H1 (cell line): ENCODE results near the gene RNF26. TPM values are rescaled to one million over a fixed set of nuclear protein-coding genes. Genes with fewer than 3 reads are reported as not detected.

Experiments used
- CTCF ChIA-PET: fragments of 300-600 bp; sonication (Branson Sonifier 250); formaldehyde crosslinking; loops from one replicate; lab custom pipeline; 2021; ENCODE audit not compliant: partially characterized antibody; lab: Charles Lee
- POLR2A ChIA-PET: fragments of 300-600 bp; sonication (Branson Sonifier 250); formaldehyde crosslinking; loops from one replicate; lab custom pipeline; 2021; ENCODE audit warnings: inconsistent platforms; ENCODE audit not compliant: partially characterized antibody; lab: Charles Lee
- DNase-seq, 2 experiments: peaks; one replicate each; pipeline versions ENCODE4 v3.0.0 to v3.0.0-alpha.2; 2010 to 2022; ENCODE audit warnings: low spot score in 2 of 2, low read depth in 1 of 2, mixed read lengths in 1 of 2
- FAIRE-seq: peaks from 2 replicates; lab custom pipeline; 2011; peaks lifted over from hg19 to GRCh38; lab: Jason Lieb, UNC
- H2AFZ ChIP-seq: 2 replicates; pipeline ENCODE4 v1.8.1; 2012; ENCODE audit warnings: low read length, inconsistent platforms
- H2AK5ac ChIP-seq: 2 replicates; pipeline ENCODE4 v1.6.1; 2013; ENCODE audit warnings: low read depth, low read length
- H2BK120ac ChIP-seq: replicated peaks from 2 replicates; pipeline ENCODE3; 2013; ENCODE audit warnings: low read depth, low read length, inconsistent platforms
- H2BK12ac ChIP-seq: 2 replicates; pipeline ENCODE4 v1.6.1; 2013; ENCODE audit warnings: low read depth, low read length
- H2BK15ac ChIP-seq: 2 replicates; pipeline ENCODE4 v1.6.1; 2013; ENCODE audit warnings: low read length
- H2BK20ac ChIP-seq: 2 replicates; pipeline ENCODE4 v1.6.1; 2013; ENCODE audit warnings: low read length
- H2BK5ac ChIP-seq: 2 replicates; pipeline ENCODE4 v1.6.1; 2013; ENCODE audit warnings: low read depth, low read length
- H3K14ac ChIP-seq: 2 replicates; pipeline ENCODE4 v1.6.1; 2013; ENCODE audit warnings: inconsistent platforms; ENCODE audit not compliant: insufficient read length
- H3K18ac ChIP-seq: 2 replicates; pipeline ENCODE4 v1.6.1; 2013; ENCODE audit warnings: low read length; ENCODE audit errors: extremely low read depth
- H3K23ac ChIP-seq: 2 replicates; pipeline ENCODE4 v1.6.1; 2013; ENCODE audit warnings: inconsistent platforms; ENCODE audit not compliant: insufficient read length
- H3K23me2 ChIP-seq: 2 replicates; pipeline ENCODE4 v1.6.1; 2013; ENCODE audit warnings: low read depth, low read length
- H3K27ac ChIP-seq: 2 replicates; pipeline ENCODE4 v1.6.1; 2011; ENCODE audit warnings: low read depth, low read length, inconsistent platforms
- H3K27me3 ChIP-seq, 4 experiments: replicated peaks in 1 of 4; 1 replicate in 1 of 4; 2 replicates in 3 of 4; pipeline versions ENCODE4 v1.6.1 to v1.8.1; 2011 to 2013; ENCODE audit warnings: low read length in 3 of 4, mild to moderate bottlenecking in 3 of 4, inconsistent platforms in 2 of 4, mixed read lengths in 2 of 4, moderate library complexity in 1 of 4; ENCODE audit not compliant: control insufficient read depth in 3 of 4, insufficient read depth in 3 of 4; ENCODE audit errors: extremely low read depth in 1 of 4
- H3K36me3 ChIP-seq, 4 experiments: 2 replicates each; pipeline versions ENCODE4 v1.6.1 to v1.8.1; 2011 to 2013; ENCODE audit warnings: mild to moderate bottlenecking in 4 of 4, low read length in 3 of 4, moderate library complexity in 2 of 4, control low read depth in 1 of 4, inconsistent platforms in 1 of 4; ENCODE audit not compliant: insufficient read depth in 4 of 4, control insufficient read depth in 2 of 4
- H3K4ac ChIP-seq: replicated peaks from 2 replicates; pipeline ENCODE3; 2013; ENCODE audit warnings: low read length, low read depth, mixed read lengths, inconsistent platforms; ENCODE audit not compliant: insufficient read length
- H3K4me1 ChIP-seq, 4 experiments: replicated peaks in 1 of 4; 1 replicate in 1 of 4; 2 replicates in 3 of 4; pipeline versions ENCODE4 v1.6.1 to v1.8.1; 2011 to 2013; ENCODE audit warnings: low read length in 3 of 4, inconsistent platforms in 2 of 4, mixed read lengths in 1 of 4; ENCODE audit not compliant: insufficient read depth in 4 of 4, control insufficient read depth in 3 of 4
- H3K4me2 ChIP-seq, 2 experiments: 2 replicates each; pipeline versions ENCODE4 v1.6.1 to v1.8.1; 2011 to 2013; ENCODE audit warnings: low read depth in 2 of 2, low read length in 2 of 2, control low read depth in 1 of 2, inconsistent platforms in 1 of 2, mild to moderate bottlenecking in 1 of 2; ENCODE audit not compliant: insufficient read depth in 1 of 2
- H3K4me3 ChIP-seq, 4 experiments: fragments of 200-600, 300-600 bp in 1 of 4; sonication (generic), shearing (Covaris generic), sonication (Bioruptor Twin) in 1 of 4; 2 replicates each; pipeline versions ENCODE4 v1.5.1 to v1.8.1; 2011 to 2016; ENCODE audit warnings: low read length in 4 of 4, low read depth in 3 of 4, control low read depth in 2 of 4, inconsistent platforms in 2 of 4, mild to moderate bottlenecking in 2 of 4, mixed read lengths in 1 of 4, moderate library complexity in 1 of 4; ENCODE audit not compliant: insufficient read depth in 2 of 4; ENCODE audit errors: extremely low read depth in 1 of 4
- H3K56ac ChIP-seq: replicated peaks from 2 replicates; pipeline ENCODE3; 2013; ENCODE audit warnings: low read depth, mild to moderate bottlenecking, mixed read lengths, low read length, inconsistent platforms; ENCODE audit not compliant: insufficient read length
- H3K79me1 ChIP-seq: 2 replicates; pipeline ENCODE4 v1.6.1; 2013; ENCODE audit warnings: low read depth, low read length, control low read depth
- H3K79me2 ChIP-seq, 2 experiments: 2 replicates each; pipeline versions ENCODE4 v1.6.1 to v1.8.1; 2012 to 2013; ENCODE audit warnings: low read length in 2 of 2, mild to moderate bottlenecking in 2 of 2, inconsistent platforms in 1 of 2; ENCODE audit not compliant: insufficient read depth in 2 of 2, control insufficient read depth in 1 of 2
- H3K9ac ChIP-seq, 4 experiments: replicated peaks in 1 of 4; 1 replicate in 1 of 4; 2 replicates in 3 of 4; pipeline versions ENCODE4 v1.6.1 to v1.8.1; 2011 to 2013; ENCODE audit warnings: low read depth in 3 of 4, low read length in 3 of 4, control low read depth in 2 of 4, mild to moderate bottlenecking in 2 of 4, moderate library complexity in 2 of 4, inconsistent platforms in 1 of 4; ENCODE audit errors: extremely low read depth in 1 of 4
- H3K9me3 ChIP-seq, 2 experiments: 2 replicates each; pipeline versions ENCODE4 v1.6.1 to v1.8.1; 2012 to 2013; ENCODE audit warnings: mild to moderate bottlenecking in 2 of 2, moderate library complexity in 2 of 2, control low read depth in 1 of 2, inconsistent platforms in 1 of 2, low read depth in 1 of 2, low read length in 1 of 2, mixed read lengths in 1 of 2; ENCODE audit not compliant: insufficient read depth in 2 of 2
- H4K20me1 ChIP-seq, 2 experiments: replicated peaks in 1 of 2; 2 replicates each; pipeline versions ENCODE3 to v1.8.1; 2011 to 2013; ENCODE audit warnings: inconsistent platforms in 2 of 2, low read length in 2 of 2, mild to moderate bottlenecking in 1 of 2; ENCODE audit not compliant: insufficient read depth in 2 of 2, control insufficient read depth in 1 of 2
- H4K5ac ChIP-seq: 2 replicates; pipeline ENCODE4 v1.6.1; 2013; ENCODE audit warnings: low read length, low read depth, mixed read lengths, inconsistent platforms; ENCODE audit not compliant: insufficient read length
- H4K8ac ChIP-seq: 2 replicates; pipeline ENCODE4 v1.8.0; 2013; ENCODE audit warnings: mild to moderate bottlenecking, moderate library complexity, low read length, inconsistent platforms; ENCODE audit not compliant: insufficient read depth; ENCODE audit errors: extremely low read depth
- H4K91ac ChIP-seq: replicated peaks from 2 replicates; pipeline ENCODE3; 2013; ENCODE audit warnings: low read length, mixed read lengths, inconsistent platforms; ENCODE audit not compliant: insufficient read length
- BCL11A ChIP-seq, 2 experiments: IDR thresholded peaks; one replicate each; pipeline ENCODE4 v1.6.1; 2011; ENCODE audit warnings: low read depth in 2 of 2, low read length in 2 of 2, mild to moderate bottlenecking in 2 of 2
- CHD2 ChIP-seq: IDR thresholded peaks from 2 replicates; pipeline ENCODE4 v1.6.1; 2012; ENCODE audit warnings: low read length, improper control_type of control experiment
- EZH2 ChIP-seq: fragments of 200-600 bp; sonication (generic); IDR thresholded peaks from 2 replicates; pipeline ENCODE4 v1.7.1; 2012; ENCODE audit warnings: low read depth, mild to moderate bottlenecking, moderate library complexity, low read length, inconsistent platforms; ENCODE audit not compliant: severe bottlenecking
- GABPA ChIP-seq: IDR thresholded peaks from 2 replicates; pipeline ENCODE4 v1.6.1; 2011; ENCODE audit warnings: mild to moderate bottlenecking, low read length, moderate library complexity, borderline replicate concordance; ENCODE audit not compliant: insufficient read depth
- GTF2F1 ChIP-seq: IDR thresholded peaks from 2 replicates; pipeline ENCODE4 v1.6.1; 2012; ENCODE audit warnings: low read depth, low read length, improper control_type of control experiment, borderline replicate concordance
- HDAC6 ChIP-seq: IDR thresholded peaks from one replicate; pipeline ENCODE4 v1.7.1; 2012; ENCODE audit warnings: low read depth, mild to moderate bottlenecking, inconsistent platforms, low read length, moderate library complexity
- KDM4A ChIP-seq: IDR thresholded peaks from one replicate; pipeline ENCODE4 v1.7.1; 2012; ENCODE audit warnings: low read depth, mild to moderate bottlenecking, moderate library complexity, low read length, inconsistent platforms; ENCODE audit not compliant: severe bottlenecking
- NRF1 ChIP-seq: IDR thresholded peaks from 2 replicates; pipeline ENCODE4 v1.6.1; 2011; ENCODE audit warnings: mild to moderate bottlenecking, low read depth, low read length, improper control_type of control experiment
- POLR2AphosphoS5 ChIP-seq: IDR thresholded peaks from 2 replicates; pipeline ENCODE4 v1.6.1; 2011; ENCODE audit warnings: low read depth, low read length
- RAD21 ChIP-seq, 2 experiments: IDR thresholded peaks in 1 of 2; conservative IDR thresholded peaks in 1 of 2; 2 replicates each; pipeline ENCODE4 v1.6.1; 2011; ENCODE audit warnings: low read depth in 2 of 2, low read length in 2 of 2, improper control_type of control experiment in 1 of 2, inconsistent platforms in 1 of 2, mild to moderate bottlenecking in 1 of 2, moderate library complexity in 1 of 2
- RFX5 ChIP-seq: IDR thresholded peaks from 2 replicates; pipeline ENCODE4 v1.6.1; 2011; ENCODE audit warnings: low read depth, low read length, improper control_type of control experiment, borderline replicate concordance
- RNF2 ChIP-seq: fragments of 200-900, 300-1000 bp; sonication (generic); IDR thresholded peaks from 2 replicates; pipeline ENCODE4 v1.7.1; 2016; ENCODE audit warnings: borderline replicate concordance, low read depth, mild to moderate bottlenecking, antibody characterized with exemption, low read length; ENCODE audit not compliant: poor library complexity, severe bottlenecking; ENCODE audit errors: missing control alignments
- SIRT6 ChIP-seq: IDR thresholded peaks from one replicate; pipeline ENCODE4 v1.7.1; 2012; ENCODE audit warnings: low read length, inconsistent platforms
- YY1 ChIP-seq: IDR thresholded peaks from 2 replicates; pipeline ENCODE4 v1.6.1; 2011; ENCODE audit warnings: low read depth, mild to moderate bottlenecking, low read length
- WGBS, 2 experiments: shearing (Covaris generic) in 1 of 2; methylation state at CpG; one replicate each; pipeline versions ENCODE4 v1.1.6 to v1.1.7; 2013 to 2015; ENCODE audit warnings: low lambda C conversion rate in 2 of 2, mixed read lengths in 2 of 2, inconsistent platforms in 1 of 2, low coverage in 1 of 2, missing lambda C conversion rate in 1 of 2; ENCODE audit not compliant: insufficient replicate concordance in 2 of 2, insufficient coverage in 1 of 2, insufficient read length in 1 of 2; ENCODE audit errors: extremely low coverage in 1 of 2, missing lambda C conversion rate in 1 of 2; 5-methylcytosine and 5-hydroxymethylcytosine counted together
- polyA plus RNA-seq, 7 experiments: library from polyadenylated mRNA; depleted of rRNA in 3 of 7; stranded (reverse) in 5 of 7; unstranded in 2 of 7; fragments of >200 nt in 5 of 7; fragments of 200-250 nt in 2 of 7; gene quantifications; 1 replicate in 5 of 7; 2 replicates in 1 of 7; 4 replicates in 1 of 7; pipeline versions ENCODE4 v1.2.1 to v1.2.3, GENCODE V29; 2011 to 2013; ENCODE audit warnings: missing spikeins in 2 of 7, mixed read lengths in 2 of 7
- total RNA-seq: library from RNA; stranded (reverse); fragmentation: NEBNext Ultra II Directional; extraction: Animal tissue kit (Norgen Biotek cat#: 25700); gene quantifications from 2 replicates; pipeline ENCODE4 v1.2.1, GENCODE V29; 2021

Gene RNF26
- total and polyA plus RNA-seq, 2 of the 8 experiments (the other 6 are each of a cell fraction or from before 2014, with no cell fraction given), result 82.7 to 84.0 TPM

GRCh38 chr11:119347242-119347641 lies 12.9 kb downstream of the RNF26 start:
- Histone ChIP-seq H3K23me2 (no peaks in the 10 kb centered on the region), H3K56ac (no peak overlapping the region), H2BK5ac (no peak overlapping the region), H3K27ac (no peak overlapping the region), H3K36me3 (no peaks in the 10 kb centered on the region), H2BK12ac (no peak overlapping the region), H2AFZ (no peak overlapping the region), H2AK5ac (no peak overlapping the region), H4K5ac (no peak overlapping the region), H3K27me3 (peaks cover 0 to 10% (median 1%) of the 10 kb centered on the region in 4 experiments; a peak in 3 of 7 replicates), H3K4me1 (no peaks in the 10 kb centered on the region; a peak in 2 of 7 replicates), H3K18ac (no peak overlapping the region), H3K9ac (no peak overlapping the region), H3K4me3 (no peak overlapping the region), H4K8ac (no peak overlapping the region), H3K4me2 (no peak overlapping the region), H2BK120ac (no peak overlapping the region), H3K79me1 (no peaks in the 10 kb centered on the region; the same call in 1 of the 2 replicates), H3K79me2 (no peaks in the 10 kb centered on the region), H4K91ac (no peak overlapping the region), H3K4ac (no peak overlapping the region), H2BK15ac (no peak overlapping the region), H3K23ac (no peak overlapping the region), H2BK20ac (no peak overlapping the region), H4K20me1 (no peaks in the 10 kb centered on the region), H3K9me3 (no peaks in the 10 kb centered on the region), H3K14ac (no peak overlapping the region)
- no peak for FAIRE-seq
- ChIA-PET POLR2A (no interaction called here), CTCF (interaction anchor here (0.5 to 20.0 kb wide), 8 partner anchors 9 to 310 kb away, joined by 3 to 463 read pairs (median 12); partner anchors contain the start of genes MCAM and USP2)
- WGBS, 2 experiments, result 71% methylated on average over 2 of the region's 2 CpGs; no CpG with 5 or more reads in 1 of the 2 experiments
- DNase-seq, result no peak
- TF ChIP-seq NRF1 (no peak), RAD21 (IDR thresholded peaks at IDR 0.05 in 1 of 2, conservative IDR thresholded peaks at IDR 0.05 in 1 of 2; ENCODE audit: low read depth in 2 of 2, low read length in 2 of 2) (no peak), KDM4A (no peak), GTF2F1 (no peak), BCL11A (IDR thresholded peaks at IDR 0.05; ENCODE audit: low read depth in 2 of 2, low read length in 2 of 2) (no peak), EZH2 (no peak), HDAC6 (no peak), POLR2AphosphoS5 (no peak), YY1 (no peak), SIRT6 (no peak), RNF2 (no peak), GABPA (no peak), CHD2 (no peak), RFX5 (no peak)
